RWPE1 (cell line): Measurements from ENCODE around the gene METTL24.

Source experiments
- CTCF ChIA-PET: fragments of 350-600 bp; sonication (Branson Sonifier 250); formaldehyde crosslinking; extraction: SDS; loops from one replicate; lab custom pipeline; 2021; lab: Yijun Ruan, JAX
- POLR2A ChIA-PET: fragments of 400-600 bp; formaldehyde crosslinking; extraction: SDS; loops from one replicate; lab custom pipeline; 2020; ENCODE audit warnings: antibody characterized with exemption; ENCODE audit not compliant: low non-redundant PET; lab: Yijun Ruan, JAX
- DNase-seq: peaks from one replicate; pipeline ENCODE4 v3.0.0; 2012; ENCODE audit warnings: low spot score
- H3K27ac ChIP-seq: fragments of 450-650 bp; 2 replicates; pipeline ENCODE4 v1.5.1; 2017
- TF ChIP-seq, protein P1 (sequence below): fragments of 450-650 bp; conservative IDR thresholded peaks from 2 replicates; pipeline ENCODE4 v1.5.1; 2017; ENCODE audit warnings: low read depth, mild to moderate bottlenecking

METTL24 gene, protein sequence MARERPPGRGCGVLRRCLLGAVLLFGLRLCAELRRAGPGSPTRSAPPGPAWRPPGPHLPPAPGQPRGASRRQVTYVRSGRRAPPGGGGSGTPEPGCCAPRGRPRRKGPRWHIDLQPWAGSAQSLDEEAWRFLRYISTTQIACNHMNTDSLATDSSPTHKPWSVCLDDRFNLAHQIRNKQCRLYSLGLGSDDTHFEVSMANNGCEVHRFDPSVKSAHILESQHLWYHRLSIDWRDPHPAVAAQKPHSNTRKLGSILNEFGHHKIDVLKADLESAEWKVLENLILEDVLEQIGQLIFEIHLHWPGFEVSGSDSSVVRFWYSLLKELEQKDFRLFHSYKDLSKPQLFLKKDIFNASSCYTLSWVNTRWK

DNA sequence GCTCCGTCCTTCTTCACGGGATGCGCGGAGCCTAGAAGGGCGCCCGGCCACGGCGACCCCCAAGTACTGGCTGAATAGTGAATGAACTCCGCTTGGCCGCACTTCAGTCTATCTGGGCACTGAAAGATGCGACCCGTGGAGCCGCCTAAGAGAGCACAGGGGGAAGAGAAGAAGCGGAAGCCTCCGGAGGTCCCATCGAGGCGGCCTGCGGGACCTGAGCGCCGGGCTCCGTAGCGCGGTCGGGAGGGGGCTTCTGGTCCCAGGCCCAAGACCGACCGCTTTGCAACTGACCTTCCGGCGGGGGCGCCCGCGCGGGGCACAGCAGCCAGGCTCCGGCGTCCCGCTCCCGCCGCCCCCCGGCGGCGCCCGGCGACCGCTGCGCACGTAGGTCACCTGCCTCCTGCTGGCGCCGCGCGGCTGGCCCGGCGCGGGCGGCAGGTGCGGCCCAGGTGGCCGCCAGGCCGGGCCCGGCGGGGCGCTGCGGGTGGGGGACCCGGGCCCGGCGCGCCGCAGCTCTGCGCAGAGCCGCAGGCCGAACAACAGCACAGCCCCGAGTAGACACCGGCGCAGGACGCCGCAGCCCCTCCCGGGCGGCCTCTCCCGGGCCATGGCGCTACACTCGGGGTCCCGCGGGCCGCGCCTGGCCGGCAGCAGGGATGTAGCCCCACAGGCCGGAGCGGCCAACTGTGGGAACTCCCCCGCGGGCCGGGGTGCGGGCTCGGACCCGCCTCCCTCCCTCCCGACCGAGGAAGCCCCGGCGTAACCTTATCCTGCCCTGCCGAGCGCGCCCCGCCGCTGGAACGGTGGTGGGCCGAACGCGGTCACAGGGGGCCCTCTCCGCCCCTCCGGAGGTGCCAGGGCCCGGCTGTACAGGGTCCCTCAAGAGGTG lies at the start of gene METTL24:
METTL24 (minus strand) TSS at position 686 of the 889 bp plus-strand sequence; CDS start at position 609, 77 bp downstream.
- ChIA-PET CTCF (no interaction called here), POLR2A (no interaction called here)
- DNase-seq: no peak
- TF ChIP-seq, protein P1, sequence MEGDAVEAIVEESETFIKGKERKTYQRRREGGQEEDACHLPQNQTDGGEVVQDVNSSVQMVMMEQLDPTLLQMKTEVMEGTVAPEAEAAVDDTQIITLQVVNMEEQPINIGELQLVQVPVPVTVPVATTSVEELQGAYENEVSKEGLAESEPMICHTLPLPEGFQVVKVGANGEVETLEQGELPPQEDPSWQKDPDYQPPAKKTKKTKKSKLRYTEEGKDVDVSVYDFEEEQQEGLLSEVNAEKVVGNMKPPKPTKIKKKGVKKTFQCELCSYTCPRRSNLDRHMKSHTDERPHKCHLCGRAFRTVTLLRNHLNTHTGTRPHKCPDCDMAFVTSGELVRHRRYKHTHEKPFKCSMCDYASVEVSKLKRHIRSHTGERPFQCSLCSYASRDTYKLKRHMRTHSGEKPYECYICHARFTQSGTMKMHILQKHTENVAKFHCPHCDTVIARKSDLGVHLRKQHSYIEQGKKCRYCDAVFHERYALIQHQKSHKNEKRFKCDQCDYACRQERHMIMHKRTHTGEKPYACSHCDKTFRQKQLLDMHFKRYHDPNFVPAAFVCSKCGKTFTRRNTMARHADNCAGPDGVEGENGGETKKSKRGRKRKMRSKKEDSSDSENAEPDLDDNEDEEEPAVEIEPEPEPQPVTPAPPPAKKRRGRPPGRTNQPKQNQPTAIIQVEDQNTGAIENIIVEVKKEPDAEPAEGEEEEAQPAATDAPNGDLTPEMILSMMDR: no peak
- H3K27ac ChIP-seq: no peak within 1 kb of the TSS

DNA sequence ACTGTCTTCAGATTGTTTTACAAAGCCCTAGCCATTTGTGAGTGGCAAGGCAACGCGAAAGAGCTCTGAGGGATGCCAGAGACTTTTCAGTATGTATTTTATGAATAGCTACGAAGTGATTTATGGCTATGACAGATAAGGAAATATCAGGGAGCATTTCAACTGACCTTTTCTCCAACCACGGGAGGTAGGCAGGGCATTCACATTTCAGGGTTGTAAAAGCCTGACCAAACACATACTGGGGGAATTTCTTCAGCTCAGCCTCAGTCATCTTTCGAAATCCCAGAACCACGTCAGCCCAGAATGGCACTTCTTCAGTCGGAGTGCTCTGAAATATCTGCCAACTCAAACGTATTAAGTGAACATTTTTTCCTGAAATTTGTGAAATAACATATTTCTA lies 46.5 kb upstream of the METTL24 start:
- no peak for DNase-seq
- no peak overlapping the region for H3K27ac ChIP-seq
- TF ChIP-seq, protein P1: no peak
- POLR2A ChIA-PET: no interaction called here
- CTCF ChIA-PET: no interaction called here

DNA sequence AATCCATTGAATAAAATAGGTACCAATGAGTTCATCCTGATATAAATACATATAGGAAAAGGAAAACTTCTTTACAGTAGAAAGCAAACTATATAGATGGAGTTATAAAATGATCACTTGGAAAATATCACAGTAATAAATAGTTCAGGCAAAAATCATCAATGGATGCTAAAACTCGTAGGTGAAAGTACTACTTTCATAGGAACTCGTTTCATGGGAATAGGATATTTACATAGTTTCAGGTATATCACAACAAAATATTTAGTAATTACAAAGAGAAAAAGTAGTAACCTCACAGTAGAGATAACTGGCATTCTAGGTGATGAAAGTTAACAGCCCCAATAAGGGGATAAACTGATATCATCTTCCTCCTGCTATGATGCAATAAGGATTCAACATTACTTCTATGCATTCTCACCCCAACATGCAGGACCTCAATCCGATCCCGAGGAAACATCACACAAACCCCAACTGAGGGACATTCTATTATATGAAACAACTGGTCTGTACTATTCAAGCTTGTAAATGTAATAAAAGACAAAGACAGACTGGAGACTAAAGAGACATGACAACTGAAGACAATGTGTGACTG lies 43.5 kb upstream of the METTL24 start:
- no peak for DNase-seq
- TF ChIP-seq, protein P1: no peak
- POLR2A ChIA-PET: no interaction called here
- CTCF ChIA-PET: interaction anchor here (0.6 kb wide), 1 partner anchor 151 kb away, joined by 4 read pairs; no protein-coding TSS in a partner anchor
- no peak overlapping the region for H3K27ac ChIP-seq

DNA sequence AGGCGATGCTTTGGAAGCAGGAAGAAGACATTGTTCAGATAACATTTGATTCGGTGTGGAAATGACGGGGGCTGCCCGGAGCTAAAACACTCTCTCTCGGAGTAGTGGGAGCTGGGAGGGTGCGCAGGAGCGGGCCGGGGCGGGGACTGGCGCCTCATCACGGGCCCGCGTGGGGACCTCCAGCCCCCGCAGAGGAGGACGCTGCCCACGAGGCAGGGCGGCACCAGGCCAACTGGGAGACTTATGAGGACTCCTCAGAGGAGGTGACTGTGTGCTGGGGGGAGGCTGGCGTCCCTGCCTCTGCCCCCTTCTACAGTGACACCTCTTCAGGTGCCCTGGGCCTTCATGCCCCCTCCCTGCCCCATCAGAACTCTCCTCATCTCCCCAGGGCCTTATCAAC lies 42.1 kb upstream of the METTL24 start:
- TF ChIP-seq, protein P1: no peak
- CTCF ChIA-PET: no interaction called here
- POLR2A ChIA-PET: no interaction called here
- H3K27ac ChIP-seq: no peak overlapping the region
- no peak for DNase-seq

DNA sequence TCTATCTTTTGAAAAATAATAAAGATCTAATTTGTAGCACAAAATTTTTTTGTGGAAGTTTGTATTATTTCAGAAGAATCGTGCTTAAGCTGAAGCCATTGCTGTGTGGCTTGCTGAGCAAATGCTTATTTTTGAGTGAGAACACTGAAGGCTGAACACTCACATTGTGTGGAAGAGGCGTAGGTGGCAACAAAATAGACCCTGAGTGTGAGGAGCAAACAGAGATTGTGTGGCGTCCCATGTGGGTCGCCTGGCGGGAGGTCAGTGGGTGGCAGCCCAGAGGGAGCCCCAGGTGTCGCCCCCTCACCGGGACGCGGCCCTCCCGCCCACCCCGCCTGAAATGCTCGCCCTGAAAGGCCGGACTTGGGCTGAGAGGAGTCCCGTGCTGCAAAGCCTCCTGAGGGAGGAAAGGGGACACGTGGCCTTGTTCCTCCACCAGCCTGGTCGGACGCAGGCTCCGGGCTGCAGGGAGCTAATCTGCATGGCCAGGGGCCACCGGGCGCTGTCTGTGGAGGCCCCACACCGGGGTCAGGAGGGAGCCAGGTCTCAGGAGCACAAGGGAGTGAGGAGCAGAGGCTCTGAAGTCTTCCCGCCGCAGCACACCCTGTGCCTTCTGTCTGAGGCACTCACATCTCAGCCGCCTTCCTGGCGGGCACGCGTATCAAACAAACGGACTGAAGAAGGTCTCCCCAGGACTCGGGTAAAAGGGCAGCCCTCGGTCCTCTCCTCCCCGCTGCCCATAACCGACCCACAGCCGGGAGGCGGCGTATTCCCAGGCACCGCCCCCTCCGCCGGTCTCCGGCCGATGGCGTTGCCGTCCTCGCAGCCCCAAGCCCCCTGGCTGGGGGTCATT lies 41.3 kb upstream of the METTL24 start:
- no peak overlapping the region for H3K27ac ChIP-seq
- no peak for DNase-seq
- TF ChIP-seq, protein P1: no peak
- POLR2A ChIA-PET: no interaction called here
- CTCF ChIA-PET: no interaction called here
